Astrocyte of the spinal cord (primary cell): ENCODE results near the gene PCDHGA2.
"Not testable (repeated sequence)": the region's sequence is repeated elsewhere in the genome, so short reads cannot be mapped to it uniquely, and the experiment has no call there.

Source experiments
- DNase-seq: peaks from one replicate; pipeline ENCODE4 v3.0.0; 2011; ENCODE audit warnings: low read depth, low spot score
- H3K4me3 ChIP-seq: 2 replicates; pipeline ENCODE4 v1.5.1; 2011; ENCODE audit warnings: low read depth, mild to moderate bottlenecking, low read length, moderate library complexity
- in situ Hi-C: cut with HindIII; loops from 2 replicates; pipeline ENCODE4 v1.10.0; 2017; ENCODE audit warnings: low sequenced_read_pairs
- TF ChIP-seq, protein P1 (sequence below): IDR thresholded peaks from 2 replicates; pipeline ENCODE4 v1.5.1; 2012; ENCODE audit warnings: low read depth, mild to moderate bottlenecking, low read length, inconsistent platforms

PCDHGA2 gene

DNA sequence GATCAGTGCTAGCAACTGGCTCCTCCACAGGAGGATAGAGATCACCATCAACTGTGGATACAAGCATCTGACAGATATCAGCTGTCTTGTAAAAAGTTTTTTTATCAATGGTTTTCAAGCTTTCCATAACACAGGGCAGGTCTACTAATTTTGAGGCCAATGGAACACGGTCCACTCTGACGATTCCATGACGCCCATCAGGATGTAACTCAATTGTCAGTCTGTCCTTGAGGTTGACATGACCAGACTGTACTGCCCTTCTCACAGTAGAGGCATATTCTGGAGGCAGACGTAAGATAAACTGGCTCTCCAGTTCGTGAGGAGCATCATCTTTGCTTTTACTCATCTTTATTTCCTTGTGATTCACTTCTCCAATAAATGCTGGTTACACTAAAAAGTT, 18.9 kb upstream of the PCDHGA2 start:
- in situ Hi-C loops, result no loop called here
- peak overlapping the region; percentile 79 for H3K4me3 ChIP-seq
- DNase-seq, result no peak
- TF ChIP-seq, protein P1, sequence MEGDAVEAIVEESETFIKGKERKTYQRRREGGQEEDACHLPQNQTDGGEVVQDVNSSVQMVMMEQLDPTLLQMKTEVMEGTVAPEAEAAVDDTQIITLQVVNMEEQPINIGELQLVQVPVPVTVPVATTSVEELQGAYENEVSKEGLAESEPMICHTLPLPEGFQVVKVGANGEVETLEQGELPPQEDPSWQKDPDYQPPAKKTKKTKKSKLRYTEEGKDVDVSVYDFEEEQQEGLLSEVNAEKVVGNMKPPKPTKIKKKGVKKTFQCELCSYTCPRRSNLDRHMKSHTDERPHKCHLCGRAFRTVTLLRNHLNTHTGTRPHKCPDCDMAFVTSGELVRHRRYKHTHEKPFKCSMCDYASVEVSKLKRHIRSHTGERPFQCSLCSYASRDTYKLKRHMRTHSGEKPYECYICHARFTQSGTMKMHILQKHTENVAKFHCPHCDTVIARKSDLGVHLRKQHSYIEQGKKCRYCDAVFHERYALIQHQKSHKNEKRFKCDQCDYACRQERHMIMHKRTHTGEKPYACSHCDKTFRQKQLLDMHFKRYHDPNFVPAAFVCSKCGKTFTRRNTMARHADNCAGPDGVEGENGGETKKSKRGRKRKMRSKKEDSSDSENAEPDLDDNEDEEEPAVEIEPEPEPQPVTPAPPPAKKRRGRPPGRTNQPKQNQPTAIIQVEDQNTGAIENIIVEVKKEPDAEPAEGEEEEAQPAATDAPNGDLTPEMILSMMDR, result no peak

DNA sequence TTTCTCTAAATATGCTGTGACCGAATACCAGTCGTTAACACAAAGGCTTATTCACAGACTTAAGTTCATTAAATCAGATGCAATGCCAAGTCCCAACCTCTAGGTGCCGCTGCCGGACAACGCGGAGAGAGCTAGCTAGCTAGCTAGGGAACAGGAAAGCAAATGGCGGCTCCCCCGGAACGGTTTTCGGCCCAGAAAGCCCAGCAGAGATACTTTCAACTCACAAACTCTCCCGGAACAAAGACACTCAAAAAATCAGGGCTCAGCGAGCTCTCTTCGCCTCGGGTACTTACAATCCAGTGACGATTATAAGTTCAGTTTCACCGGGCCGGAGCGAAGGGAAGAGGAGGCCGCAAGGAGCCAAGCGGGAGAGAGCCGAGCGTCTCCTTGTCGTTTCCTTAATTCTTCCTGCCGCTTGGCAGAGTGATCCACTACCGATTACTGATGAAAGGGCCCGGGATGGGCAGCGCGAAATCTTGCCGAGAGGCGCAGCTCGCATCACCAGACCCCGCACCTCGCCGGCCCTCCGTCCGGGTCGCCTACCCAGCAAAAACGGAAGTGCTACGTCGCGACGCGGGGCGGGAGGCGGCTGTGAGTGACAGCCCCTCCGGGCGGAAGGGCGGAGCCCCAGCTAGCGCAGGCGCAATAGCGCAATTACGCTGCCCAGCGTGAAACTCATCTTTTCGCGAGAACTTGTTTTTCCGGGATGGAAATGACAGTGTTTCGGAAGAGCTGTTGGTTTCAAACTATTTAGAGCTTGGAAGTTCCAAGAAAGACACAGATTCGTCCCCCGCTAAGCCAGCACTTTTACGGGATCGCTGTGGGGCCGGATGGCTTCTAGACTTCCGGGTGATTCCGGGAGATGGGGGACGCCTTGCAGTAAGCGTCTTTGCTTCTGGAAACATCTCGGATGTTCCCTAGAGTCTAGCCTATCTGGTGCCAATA, 18.1 kb upstream of the PCDHGA2 start, which contains the start of gene TAF7:
Gene TAF7 (minus strand): TSS at position 560 of the 945 bp plus-strand sequence. CDS start 740 bp downstream, outside the sequence.
- TF ChIP-seq, protein P1, result peak; percentile 89
- peak; percentile 96 for DNase-seq
- in situ Hi-C loops, result no loop called here
- peak within 1 kb of the TSS; percentile 79 for H3K4me3 ChIP-seq

DNA sequence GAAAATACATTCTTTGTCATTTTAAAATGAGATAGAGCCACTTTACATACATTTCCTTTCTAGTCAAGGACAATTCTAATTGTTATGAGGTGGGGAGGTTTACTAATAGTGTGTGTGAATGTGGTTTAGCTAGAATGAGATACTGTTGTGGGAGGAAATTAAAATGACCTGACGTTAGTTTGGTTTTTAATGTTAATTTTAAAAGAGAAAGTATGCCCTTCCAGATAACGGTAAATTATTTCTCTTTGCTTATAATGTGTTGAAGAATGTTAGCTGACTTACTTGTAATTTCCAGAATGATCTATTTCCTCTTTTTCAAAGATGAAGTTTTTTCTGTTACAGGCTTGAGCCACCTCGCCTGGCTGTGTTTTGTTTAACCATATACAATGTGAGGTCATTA, 16.3 kb upstream of the PCDHGA2 start:
- in situ Hi-C loops, result no loop called here
- no peak overlapping the region for H3K4me3 ChIP-seq
- TF ChIP-seq, protein P1, result no peak
- DNase-seq, result no peak

DNA sequence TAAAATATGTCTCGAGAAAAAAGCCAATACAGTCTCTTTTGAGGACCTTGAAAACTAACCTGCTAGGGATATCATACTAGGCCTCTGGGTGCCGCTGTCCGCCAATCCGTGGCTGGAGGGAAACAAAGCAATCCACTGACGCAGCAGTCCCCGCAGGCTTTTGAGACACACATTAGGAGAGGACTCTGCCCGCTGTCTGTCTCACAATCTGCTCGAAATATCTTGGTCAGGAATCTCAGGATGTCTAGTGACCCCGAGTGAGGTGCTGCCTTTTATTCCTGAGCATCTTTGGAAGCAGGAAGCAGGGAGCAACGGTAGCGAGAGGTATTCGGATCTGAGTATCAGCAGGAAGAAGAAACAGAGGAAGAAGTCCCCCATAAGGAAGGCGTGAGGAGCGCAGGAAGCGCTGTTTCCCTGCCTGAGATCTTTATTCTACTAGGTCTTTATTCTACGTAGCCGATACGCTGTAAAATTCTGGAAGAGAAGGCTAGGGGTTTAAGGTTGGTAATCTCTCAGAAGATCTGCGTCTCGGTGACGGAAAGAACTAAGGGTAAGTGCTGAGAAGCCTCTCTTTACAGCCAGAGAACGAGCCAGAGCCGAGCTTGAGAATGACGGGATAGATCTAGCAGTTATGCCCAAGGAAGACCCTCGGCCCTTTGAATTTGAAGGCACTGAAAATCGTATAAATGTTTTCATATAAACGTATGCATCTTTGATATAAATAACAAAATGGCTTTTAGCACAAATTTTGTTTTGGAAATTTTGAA, 12.3 kb upstream of the PCDHGA2 start:
- in situ Hi-C loops, result no loop called here
- peak overlapping the region; percentile 39 for H3K4me3 ChIP-seq

DNA sequence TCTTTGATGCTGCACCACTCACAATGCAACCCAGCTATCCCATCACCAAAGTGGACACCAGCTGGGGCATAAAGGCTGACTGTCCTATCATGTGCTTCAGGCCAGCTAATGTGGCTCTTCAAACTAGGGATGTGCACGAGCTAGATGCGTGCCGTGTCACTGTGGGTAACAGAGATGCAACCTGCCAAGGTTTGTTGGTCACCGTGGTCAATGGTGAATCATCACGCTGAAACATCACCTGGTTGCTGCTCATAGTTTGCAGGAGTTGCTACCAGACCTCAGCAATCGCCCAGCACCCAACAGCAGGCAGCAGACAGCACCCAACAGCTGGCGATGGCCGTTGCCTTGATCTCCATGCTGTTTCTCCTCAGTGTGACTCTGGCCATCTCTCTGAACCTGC, 10.3 kb upstream of the PCDHGA2 start:
- DNase-seq, result no peak
- TF ChIP-seq, protein P1, result no peak
- in situ Hi-C loops, result no loop called here
- H3K4me3 ChIP-seq, result no peak overlapping the region

More for the DNA sequence above, 12.3 kb upstream of the PCDHGA2 start:
- TF ChIP-seq, protein P1, result peak; percentile 80
- DNase-seq, result peak; percentile 76

DNA sequence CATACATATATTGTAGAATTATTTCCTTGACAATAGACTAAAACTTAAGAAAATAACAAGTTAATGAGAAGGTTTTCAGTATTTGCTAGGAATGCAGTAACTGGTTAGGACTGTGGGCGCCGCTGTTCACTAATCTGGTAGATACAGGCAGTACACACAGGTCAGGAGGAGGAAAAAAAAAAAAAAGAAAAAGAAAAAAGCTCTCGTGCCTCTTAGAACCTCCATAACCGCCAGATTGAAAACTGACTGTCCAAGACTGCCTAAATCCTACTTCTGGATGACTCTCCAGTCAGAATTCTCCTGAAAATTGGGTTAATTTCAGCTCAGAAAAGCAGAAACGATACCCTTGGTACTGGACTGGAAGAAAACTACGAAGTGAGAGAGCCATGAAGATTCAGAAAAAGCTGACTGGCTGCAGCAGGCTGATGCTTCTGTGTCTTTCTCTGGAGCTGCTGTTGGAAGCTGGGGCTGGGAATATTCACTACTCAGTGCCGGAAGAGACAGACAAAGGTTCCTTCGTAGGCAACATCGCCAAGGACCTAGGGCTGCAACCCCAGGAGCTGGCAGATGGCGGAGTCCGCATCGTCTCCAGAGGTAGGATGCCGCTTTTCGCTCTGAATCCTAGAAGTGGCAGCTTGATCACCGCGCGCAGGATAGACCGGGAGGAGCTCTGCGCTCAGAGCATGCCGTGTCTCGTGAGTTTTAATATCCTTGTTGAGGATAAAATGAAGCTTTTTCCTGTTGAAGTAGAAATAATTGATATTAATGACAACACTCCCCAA, 8.1 kb upstream of the PCDHGA2 start, which contains the start of gene PCDHGA1:
Gene PCDHGA1 (plus strand): TSS at position 216 of the 782 bp plus-strand sequence.
- peak; percentile 56 for DNase-seq
- in situ Hi-C loops, result no loop called here
- TF ChIP-seq, protein P1, result peak; percentile 45
- H3K4me3 ChIP-seq, result peak within 1 kb of the TSS; percentile 24

DNA sequence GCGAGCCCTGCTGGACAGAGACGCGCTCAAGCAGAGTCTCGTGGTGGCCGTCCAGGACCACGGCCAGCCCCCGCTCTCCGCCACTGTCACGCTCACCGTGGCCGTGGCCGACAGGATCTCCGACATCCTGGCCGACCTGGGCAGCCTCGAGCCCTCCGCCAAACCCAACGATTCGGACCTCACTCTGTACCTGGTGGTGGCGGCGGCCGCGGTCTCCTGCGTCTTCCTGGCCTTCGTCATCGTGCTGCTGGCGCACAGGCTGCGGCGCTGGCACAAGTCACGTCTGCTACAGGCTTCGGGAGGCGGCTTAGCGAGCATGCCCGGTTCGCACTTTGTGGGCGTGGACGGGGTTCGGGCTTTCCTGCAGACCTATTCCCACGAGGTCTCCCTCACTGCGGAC, 6.0 kb upstream of the PCDHGA2 start:
- in situ Hi-C loops, H3K4me3 ChIP-seq, DNase-seq: not testable (repeated sequence)

DNA sequence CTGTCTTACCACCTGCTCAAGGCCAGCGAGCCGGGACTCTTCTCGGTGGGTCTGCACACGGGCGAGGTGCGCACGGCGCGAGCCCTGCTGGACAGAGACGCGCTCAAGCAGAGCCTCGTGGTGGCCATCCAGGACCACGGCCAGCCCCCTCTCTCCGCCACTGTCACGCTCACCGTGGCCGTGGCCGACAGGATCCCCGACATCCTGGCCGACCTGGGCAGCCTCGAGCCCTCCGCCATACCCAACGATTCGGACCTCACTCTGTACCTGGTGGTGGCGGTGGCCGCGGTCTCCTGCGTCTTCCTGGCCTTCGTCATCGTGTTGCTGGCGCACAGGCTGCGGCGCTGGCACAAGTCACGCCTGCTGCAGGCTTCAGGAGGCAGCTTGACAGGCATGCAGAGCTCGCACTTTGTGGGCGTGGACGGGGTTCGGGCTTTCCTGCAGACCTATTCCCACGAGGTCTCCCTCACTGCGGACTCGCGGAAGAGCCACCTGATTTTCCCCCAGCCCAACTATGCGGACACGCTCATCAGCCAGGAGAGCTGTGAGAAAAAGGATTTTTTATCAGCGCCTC, 2.3 kb downstream of the PCDHGA2 start:
- DNase-seq, in situ Hi-C loops: not testable (repeated sequence)

More for the DNA sequence above, 2.3 kb downstream of the PCDHGA2 start:
- not testable (repeated sequence) for H3K4me3 ChIP-seq
